ENCODE measurements around the gene PDPN. TPM values are rescaled to one million over a fixed set of nuclear protein-coding genes. Genes with fewer than 3 reads are reported as not detected.

The PDPN gene
- total RNA-seq, 1 experiment from 2014 or later: not detected

DNA sequence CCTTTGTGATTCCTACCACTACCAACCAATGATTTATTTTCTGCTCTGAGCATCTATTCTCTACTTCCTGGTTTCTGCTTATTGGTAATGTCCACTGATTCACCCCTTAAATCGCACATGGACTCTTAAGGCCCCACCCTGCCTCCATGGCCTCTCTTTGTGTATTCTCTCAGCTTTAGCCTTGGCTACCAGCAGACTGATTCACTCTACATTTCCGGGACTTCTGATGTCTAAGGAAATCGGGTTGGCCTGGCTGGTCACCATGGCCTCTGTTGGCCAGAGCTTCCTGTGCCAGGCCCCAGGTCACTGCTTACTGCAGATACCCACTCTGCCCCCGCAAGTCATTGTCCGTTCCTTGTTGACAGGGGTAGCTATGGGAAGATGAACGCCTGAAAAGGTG, 40.9 kb downstream of the PDPN start:
- H4K20me1 ChIP-seq (ENCODE audit: insufficient read depth, low read depth, low read length): no peaks in the 10 kb centered on the region
- no peak overlapping the region for H3K4me3 ChIP-seq (ENCODE audit: low read length)
- H3K4me2 ChIP-seq (ENCODE audit: low read depth, low read length, poor library complexity, severe bottlenecking): no peak overlapping the region
- no peak overlapping the region for H3K27ac ChIP-seq (ENCODE audit: low read length)
- no peaks in the 10 kb centered on the region for H3K4me1 ChIP-seq (ENCODE audit: low read length)
- no peaks in the 10 kb centered on the region for H3K9me3 ChIP-seq (ENCODE audit: low read length)
- no peak for DNase-seq
- no peak overlapping the region for H3K9ac ChIP-seq (ENCODE audit: low read length)
- no peaks in the 10 kb centered on the region for H3K27me3 ChIP-seq (ENCODE audit: low read length)
- no peaks in the 10 kb centered on the region for H3K9me2 ChIP-seq (replicated peaks; ENCODE audit: insufficient read depth, low read length)
- no peaks in the 10 kb centered on the region for H3K79me2 ChIP-seq (ENCODE audit: low read length)
- H3K36me3 ChIP-seq (ENCODE audit: insufficient read depth, low read length): no peaks in the 10 kb centered on the region
- no peak overlapping the region for H2AFZ ChIP-seq (ENCODE audit: low read length)

DNA sequence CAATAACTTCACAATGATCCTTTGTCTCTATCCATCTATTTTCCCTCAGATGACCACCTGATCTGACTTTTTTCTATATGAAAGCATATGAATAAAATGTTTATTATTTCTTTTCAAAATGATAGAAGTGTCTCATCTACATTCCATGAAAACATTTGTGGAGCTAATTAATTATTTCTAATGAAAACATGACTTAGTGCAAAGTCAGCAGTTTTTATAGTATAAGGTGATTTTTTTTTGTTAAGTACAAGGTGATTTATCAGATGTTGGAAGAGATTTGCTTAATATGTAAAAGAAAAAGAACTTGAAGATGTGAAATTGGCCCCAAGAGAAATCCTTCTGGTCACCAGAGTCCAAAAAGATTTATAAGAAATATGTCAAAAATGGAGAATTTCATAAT, 43.5 kb downstream of the PDPN start:
- Histone ChIP-seq H3K4me1 (ENCODE audit: low read length) (no peaks in the 10 kb centered on the region), H3K9me3 (ENCODE audit: low read length) (no peaks in the 10 kb centered on the region)

DNA sequence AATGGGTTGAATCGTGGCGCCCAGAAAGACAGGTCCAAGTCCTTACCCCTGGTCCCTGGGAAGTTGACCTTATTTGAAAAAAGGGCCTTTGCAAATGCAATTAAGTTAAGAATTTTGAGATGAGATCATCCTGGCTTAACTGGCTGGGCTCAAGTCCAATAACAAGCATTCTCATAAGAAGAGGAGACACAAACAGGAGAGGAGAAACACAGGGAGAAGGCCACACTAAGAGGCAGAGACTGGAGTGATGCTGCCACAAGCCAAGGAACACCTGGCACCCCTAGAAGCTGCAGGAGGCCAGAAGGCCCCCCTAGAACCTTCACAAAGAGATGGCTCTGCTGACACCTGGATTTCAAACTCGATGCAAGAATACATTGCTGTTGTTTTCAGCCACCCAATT, 44.6 kb downstream of the PDPN start:
- Histone ChIP-seq H3K36me3 (ENCODE audit: insufficient read depth, low read length) (no peaks in the 10 kb centered on the region), H4K20me1 (ENCODE audit: insufficient read depth, low read depth, low read length) (no peaks in the 10 kb centered on the region)

More for the DNA sequence above, 43.5 kb downstream of the PDPN start:
- no peaks in the 10 kb centered on the region for H3K79me2 ChIP-seq (ENCODE audit: low read length)
- no peaks in the 10 kb centered on the region for H3K36me3 ChIP-seq (ENCODE audit: insufficient read depth, low read length)
- H3K4me3 ChIP-seq (ENCODE audit: low read length): no peak overlapping the region
- H4K20me1 ChIP-seq (ENCODE audit: insufficient read depth, low read depth, low read length): no peaks in the 10 kb centered on the region
- DNase-seq: no peak
- no peak overlapping the region for H3K4me2 ChIP-seq (ENCODE audit: low read depth, low read length, poor library complexity, severe bottlenecking)
- no peak overlapping the region for H2AFZ ChIP-seq (ENCODE audit: low read length)
- no peaks in the 10 kb centered on the region for H3K9me2 ChIP-seq (replicated peaks; ENCODE audit: insufficient read depth, low read length)
- H3K9ac ChIP-seq (ENCODE audit: low read length): no peak overlapping the region
- no peak overlapping the region for H3K27ac ChIP-seq (ENCODE audit: low read length)
- no peaks in the 10 kb centered on the region for H3K27me3 ChIP-seq (ENCODE audit: low read length)

DNA sequence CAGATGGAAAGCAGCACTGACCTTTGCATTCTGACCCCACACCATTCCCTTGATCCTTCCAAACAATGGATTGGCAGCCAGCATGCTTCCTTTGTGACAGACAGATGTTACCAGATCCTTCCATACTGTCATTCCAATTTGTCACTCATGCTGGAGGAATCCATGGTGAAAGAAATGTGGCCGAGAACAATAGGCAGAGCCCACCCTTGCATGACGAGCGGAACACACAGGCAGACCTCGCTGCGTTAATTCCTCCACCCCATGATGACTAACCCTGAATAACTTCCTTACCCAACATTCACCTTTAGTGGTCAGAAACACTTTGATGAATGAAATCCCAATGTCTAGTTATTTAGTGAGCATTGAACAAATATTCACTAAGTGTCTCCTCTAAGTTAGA, 45.1 kb downstream of the PDPN start:
- H2AFZ ChIP-seq (ENCODE audit: low read length): no peak overlapping the region
- no peak for DNase-seq
- H3K9ac ChIP-seq (ENCODE audit: low read length): no peak overlapping the region
- H3K4me2 ChIP-seq (ENCODE audit: low read depth, low read length, poor library complexity, severe bottlenecking): no peak overlapping the region
- no peaks in the 10 kb centered on the region for H4K20me1 ChIP-seq (ENCODE audit: insufficient read depth, low read depth, low read length)
- H3K36me3 ChIP-seq (ENCODE audit: insufficient read depth, low read length): no peaks in the 10 kb centered on the region
- no peaks in the 10 kb centered on the region for H3K27me3 ChIP-seq (ENCODE audit: low read length)
- H3K9me3 ChIP-seq (ENCODE audit: low read length): no peaks in the 10 kb centered on the region
- H3K27ac ChIP-seq (ENCODE audit: low read length): no peak overlapping the region
- H3K4me1 ChIP-seq (ENCODE audit: low read length): no peaks in the 10 kb centered on the region
- no peak overlapping the region for H3K4me3 ChIP-seq (ENCODE audit: low read length)
- H3K9me2 ChIP-seq (replicated peaks; ENCODE audit: insufficient read depth, low read length): no peaks in the 10 kb centered on the region
- no peaks in the 10 kb centered on the region for H3K79me2 ChIP-seq (ENCODE audit: low read length)

More for the DNA sequence above, 44.6 kb downstream of the PDPN start:
- Histone ChIP-seq H3K4me3 (ENCODE audit: low read length) (no peak overlapping the region), H2AFZ (ENCODE audit: low read length) (no peak overlapping the region), H3K4me1 (ENCODE audit: low read length) (no peaks in the 10 kb centered on the region), H3K9me3 (ENCODE audit: low read length) (no peaks in the 10 kb centered on the region), H3K9me2 (replicated peaks; ENCODE audit: insufficient read depth, low read length) (no peaks in the 10 kb centered on the region), H3K27me3 (ENCODE audit: low read length) (no peaks in the 10 kb centered on the region), H3K27ac (ENCODE audit: low read length) (no peak overlapping the region), H3K4me2 (ENCODE audit: low read depth, low read length, poor library complexity, severe bottlenecking) (no peak overlapping the region), H3K9ac (ENCODE audit: low read length) (no peak overlapping the region), H3K79me2 (ENCODE audit: low read length) (no peaks in the 10 kb centered on the region)
- no peak for DNase-seq

DNA sequence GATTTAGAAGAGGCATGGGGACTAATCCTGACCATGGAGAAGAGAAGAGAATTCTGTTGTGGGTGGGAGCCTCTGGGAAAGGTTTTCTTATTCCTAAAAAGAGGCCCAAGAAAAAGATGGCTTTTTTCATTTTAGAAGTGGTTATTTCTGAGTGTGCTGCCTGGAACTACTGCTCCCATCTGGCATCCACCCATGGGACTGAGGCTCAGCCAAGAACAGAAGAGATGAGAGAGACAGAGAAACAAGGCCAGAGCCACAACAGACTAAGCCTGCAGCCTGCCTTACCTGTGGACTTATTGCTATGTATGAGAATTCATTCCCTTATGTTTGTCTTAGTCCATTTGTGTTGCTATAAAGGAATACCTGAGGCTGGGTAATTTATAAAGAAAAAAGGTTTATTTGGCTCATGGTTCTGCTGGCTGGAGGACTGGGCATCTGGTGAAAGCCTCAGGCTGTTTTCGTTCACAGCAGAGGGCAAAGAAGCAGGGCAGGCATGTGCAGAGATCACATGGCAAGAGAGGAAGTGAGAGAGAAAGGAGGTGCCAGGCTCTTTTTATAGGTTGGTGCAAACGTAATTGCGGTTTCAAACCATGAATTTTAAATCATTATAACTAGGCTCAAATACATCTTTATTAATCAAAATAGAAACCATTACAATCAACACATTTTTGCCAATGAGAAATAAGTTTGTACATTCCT, 58.8 kb downstream of the PDPN start:
- no peaks in the 10 kb centered on the region for H3K9me2 ChIP-seq (replicated peaks; ENCODE audit: insufficient read depth, low read length)
- no peak overlapping the region for H3K9ac ChIP-seq (ENCODE audit: low read length)
- H3K79me2 ChIP-seq (ENCODE audit: low read length): no peaks in the 10 kb centered on the region
- H3K4me1 ChIP-seq (ENCODE audit: low read length): peaks cover 18% of the 10 kb centered on the region
- H3K9me3 ChIP-seq (ENCODE audit: low read length): no peaks in the 10 kb centered on the region
- H3K27me3 ChIP-seq (ENCODE audit: low read length): no peaks in the 10 kb centered on the region
- H2AFZ ChIP-seq (ENCODE audit: low read length): 0 out of 2 replicates have a peak overlapping the region, but pooled peaks have one; percentile 3
- H3K4me3 ChIP-seq (ENCODE audit: low read length): no peak overlapping the region
- peak; percentile 78 for DNase-seq
- no peaks in the 10 kb centered on the region for H4K20me1 ChIP-seq (ENCODE audit: insufficient read depth, low read depth, low read length)
- peak overlapping the region; percentile 11 for H3K4me2 ChIP-seq (ENCODE audit: low read depth, low read length, poor library complexity, severe bottlenecking)
- no peak overlapping the region for H3K27ac ChIP-seq (ENCODE audit: low read length)
- H3K36me3 ChIP-seq (ENCODE audit: insufficient read depth, low read length): no peaks in the 10 kb centered on the region

DNA sequence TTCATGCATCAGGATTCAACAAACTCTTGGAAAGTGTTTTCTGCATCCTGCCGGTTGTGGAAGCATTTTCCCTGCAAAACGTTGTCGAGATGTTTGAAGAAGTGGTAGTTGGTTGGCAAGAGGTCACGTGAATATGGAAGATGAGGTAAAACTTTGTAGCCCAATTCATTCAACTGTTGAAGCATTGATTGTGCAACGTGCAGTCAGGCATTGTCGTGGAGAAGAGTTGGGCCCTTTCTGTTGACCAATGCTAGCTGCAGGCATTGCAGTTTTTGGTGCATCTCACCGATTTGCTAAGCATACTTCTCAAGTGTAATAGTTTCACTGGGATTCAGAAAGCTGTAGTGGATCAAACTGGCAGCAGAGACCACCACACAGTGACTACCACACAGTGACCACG, 59.4 kb downstream of the PDPN start:
- Histone ChIP-seq H3K4me1 (ENCODE audit: low read length) (peaks cover 18% of the 10 kb centered on the region), H3K79me2 (ENCODE audit: low read length) (no peaks in the 10 kb centered on the region), H3K4me3 (ENCODE audit: low read length) (no peak overlapping the region), H3K27me3 (ENCODE audit: low read length) (no peaks in the 10 kb centered on the region), H2AFZ (ENCODE audit: low read length) (no peak overlapping the region), H3K36me3 (ENCODE audit: insufficient read depth, low read length) (no peaks in the 10 kb centered on the region), H3K27ac (ENCODE audit: low read length) (no peak overlapping the region), H3K9ac (ENCODE audit: low read length) (no peak overlapping the region), H4K20me1 (ENCODE audit: insufficient read depth, low read depth, low read length) (no peaks in the 10 kb centered on the region), H3K4me2 (ENCODE audit: low read depth, low read length, poor library complexity, severe bottlenecking) (peak overlapping the region; percentile 11), H3K9me3 (ENCODE audit: low read length) (no peaks in the 10 kb centered on the region), H3K9me2 (replicated peaks; ENCODE audit: insufficient read depth, low read length) (no peaks in the 10 kb centered on the region)
- peak; percentile 44 for DNase-seq

DNA sequence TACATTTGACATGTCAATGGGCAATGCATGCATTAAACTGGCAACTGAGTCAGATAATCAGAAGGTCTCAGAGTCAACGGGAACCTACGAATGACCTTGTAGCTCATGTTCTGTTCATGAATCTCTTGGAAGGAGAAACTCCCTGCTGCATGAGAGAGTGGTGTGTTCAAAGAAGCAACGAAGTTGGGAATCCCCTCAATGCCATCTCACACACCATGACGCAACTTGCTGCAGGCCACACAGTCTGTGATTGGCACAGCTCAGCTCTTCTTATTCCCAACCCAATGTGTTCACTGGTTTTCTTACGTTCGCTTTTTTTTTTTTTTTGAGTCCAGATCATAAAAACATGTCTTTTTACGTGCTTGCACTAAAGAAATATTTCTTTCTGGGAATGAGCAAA, 62.9 kb downstream of the PDPN start:
- no peak for DNase-seq
- Histone ChIP-seq H2AFZ (ENCODE audit: low read length) (no peak overlapping the region), H3K9ac (ENCODE audit: low read length) (no peak overlapping the region), H3K27ac (ENCODE audit: low read length) (no peak overlapping the region), H3K36me3 (ENCODE audit: insufficient read depth, low read length) (no peaks in the 10 kb centered on the region), H3K79me2 (ENCODE audit: low read length) (no peaks in the 10 kb centered on the region), H4K20me1 (ENCODE audit: insufficient read depth, low read depth, low read length) (no peaks in the 10 kb centered on the region), H3K9me2 (replicated peaks; ENCODE audit: insufficient read depth, low read length) (0 out of 2 replicates have a peak, but pooled peaks cover 3% of the 10 kb centered on the region), H3K27me3 (ENCODE audit: low read length) (no peaks in the 10 kb centered on the region), H3K9me3 (ENCODE audit: low read length) (no peaks in the 10 kb centered on the region), H3K4me3 (ENCODE audit: low read length) (no peak overlapping the region), H3K4me1 (ENCODE audit: low read length) (peaks cover 18% of the 10 kb centered on the region), H3K4me2 (ENCODE audit: low read depth, low read length, poor library complexity, severe bottlenecking) (no peak overlapping the region)

DNA sequence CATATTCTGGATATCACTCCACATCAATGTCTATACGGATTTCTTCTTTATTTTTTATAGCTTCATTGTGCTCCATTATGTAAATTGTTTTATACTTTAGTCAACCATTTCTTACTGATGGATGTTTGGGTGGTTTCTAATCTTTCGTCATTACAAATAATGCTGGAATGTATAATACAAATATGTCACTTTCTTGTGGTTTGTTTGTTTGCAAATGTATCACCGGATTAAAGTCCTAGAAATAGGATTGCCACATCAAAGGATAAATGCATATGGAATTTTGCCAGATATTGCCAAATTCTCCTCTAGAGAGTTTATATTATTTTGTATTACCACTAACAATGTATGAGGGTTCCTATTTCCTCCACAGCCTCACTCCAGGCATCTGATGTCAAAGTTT, 67.6 kb downstream of the PDPN start:
- no peak overlapping the region for H2AFZ ChIP-seq (ENCODE audit: low read length)
- no peak overlapping the region for H3K4me3 ChIP-seq (ENCODE audit: low read length)
- no peaks in the 10 kb centered on the region for H4K20me1 ChIP-seq (ENCODE audit: insufficient read depth, low read depth, low read length)
- H3K27me3 ChIP-seq (ENCODE audit: low read length): no peaks in the 10 kb centered on the region
- no peaks in the 10 kb centered on the region for H3K36me3 ChIP-seq (ENCODE audit: insufficient read depth, low read length)
- no peaks in the 10 kb centered on the region for H3K4me1 ChIP-seq (ENCODE audit: low read length)
- H3K79me2 ChIP-seq (ENCODE audit: low read length): no peaks in the 10 kb centered on the region
- no peak overlapping the region for H3K4me2 ChIP-seq (ENCODE audit: low read depth, low read length, poor library complexity, severe bottlenecking)
- no peak overlapping the region for H3K27ac ChIP-seq (ENCODE audit: low read length)
- no peak for DNase-seq
- H3K9me3 ChIP-seq (ENCODE audit: low read length): no peaks in the 10 kb centered on the region
- no peak overlapping the region for H3K9ac ChIP-seq (ENCODE audit: low read length)
- 0 out of 2 replicates have a peak, but pooled peaks cover 3% of the 10 kb centered on the region for H3K9me2 ChIP-seq (replicated peaks; ENCODE audit: insufficient read depth, low read length)

Measured in Karpas-422 (cell line).